ENCODE measurements around the gene OPRD1. TPM values are rescaled to one million over a fixed set of nuclear protein-coding genes. Genes with fewer than 3 reads are reported as not detected.
"Not testable (repeated sequence)": the region's sequence is repeated elsewhere in the genome, so short reads cannot be mapped to it uniquely, and the experiment has no call there.

The OPRD1 gene
- total RNA-seq, 2 donors from 2014 or later, result 0.12 to 0.16 TPM

GRCh38 chr1:28822799-28823198 lies 10.8 kb downstream of the OPRD1 start:
- H3K4me3 ChIP-seq, result no peak overlapping the region
- no peaks in the 10 kb centered on the region for H3K27me3 ChIP-seq
- H3K9ac ChIP-seq (ENCODE audit: low read depth in 2 of 2, low read length in 2 of 2), result no peak overlapping the region
- no peak for DNase-seq
- H3K27ac ChIP-seq, result no peak overlapping the region
- H3K4me1 ChIP-seq, result no peaks in the 10 kb centered on the region
- H3K9me3 ChIP-seq, result no peaks in the 10 kb centered on the region
- no peak for TF ChIP-seq CTCF (IDR thresholded peaks at IDR 0.05)
- no peaks in the 10 kb centered on the region for H3K36me3 ChIP-seq
- intact Hi-C loops (cut with DNase I), result no loop called here

GRCh38 chr1:28824061-28824460 lies 12.1 kb downstream of the OPRD1 start:
- DNase-seq; H3K27ac ChIP-seq; H3K27me3 ChIP-seq; intact Hi-C loops (cut with DNase I); H3K4me3 ChIP-seq; H3K36me3 ChIP-seq; H3K9ac ChIP-seq (ENCODE audit: low read depth in 2 of 2, low read length in 2 of 2); H3K9me3 ChIP-seq; H3K4me1 ChIP-seq: not testable (repeated sequence)

- intact Hi-C loops (cut with DNase I); H3K4me1 ChIP-seq; H3K27me3 ChIP-seq; DNase-seq; H3K36me3 ChIP-seq; H3K9me3 ChIP-seq; H3K27ac ChIP-seq; H3K9ac ChIP-seq (ENCODE audit: low read depth in 2 of 2, low read length in 2 of 2); H3K4me3 ChIP-seq: not testable (repeated sequence)
Observed at GRCh38 chr1:28828227-28828858, 16.4 kb downstream of the OPRD1 start.

GRCh38 chr1:28830814-28831213 lies 18.8 kb downstream of the OPRD1 start:
- DNase-seq, result no peak
- no peaks in the 10 kb centered on the region for H3K4me1 ChIP-seq
- intact Hi-C loops (cut with DNase I), result no loop called here
- no peaks in the 10 kb centered on the region for H3K9me3 ChIP-seq
- H3K27me3 ChIP-seq, result no peaks in the 10 kb centered on the region
- no peak overlapping the region for H3K4me3 ChIP-seq
- H3K9ac ChIP-seq (ENCODE audit: low read depth in 2 of 2, low read length in 2 of 2), result no peak overlapping the region
- no peaks in the 10 kb centered on the region for H3K36me3 ChIP-seq
- no peak overlapping the region for H3K27ac ChIP-seq
- no peak for TF ChIP-seq CTCF (IDR thresholded peaks at IDR 0.05)

GRCh38 chr1:28832966-28833365 lies 21.0 kb downstream of the OPRD1 start:
- Histone ChIP-seq H3K27me3 (no peaks in the 10 kb centered on the region), H3K27ac (no peak overlapping the region), H3K9ac (ENCODE audit: low read depth in 2 of 2, low read length in 2 of 2) (no peak overlapping the region), H3K36me3 (no peaks in the 10 kb centered on the region), H3K4me1 (no peaks in the 10 kb centered on the region), H3K9me3 (no peaks in the 10 kb centered on the region), H3K4me3 (no peak overlapping the region)
- no peak for TF ChIP-seq CTCF (IDR thresholded peaks at IDR 0.05)
- intact Hi-C loops (cut with DNase I), result no loop called here
- no peak for DNase-seq

GRCh38 chr1:28833381-28833780 lies 21.4 kb downstream of the OPRD1 start:
- Histone ChIP-seq H3K27me3 (no peaks in the 10 kb centered on the region), H3K27ac (no peak overlapping the region), H3K9ac (ENCODE audit: low read depth in 2 of 2, low read length in 2 of 2) (no peak overlapping the region), H3K4me1 (no peaks in the 10 kb centered on the region), H3K36me3 (no peaks in the 10 kb centered on the region), H3K9me3 (no peaks in the 10 kb centered on the region), H3K4me3 (no peak overlapping the region)
- no peak for DNase-seq
- TF ChIP-seq CTCF (IDR thresholded peaks at IDR 0.05), result no peak
- intact Hi-C loops (cut with DNase I), result no loop called here

Measured in colonic mucosa (tissue), 4 donors.